ENCODE data around the gene TMEM79.

TMEM79 gene, protein sequence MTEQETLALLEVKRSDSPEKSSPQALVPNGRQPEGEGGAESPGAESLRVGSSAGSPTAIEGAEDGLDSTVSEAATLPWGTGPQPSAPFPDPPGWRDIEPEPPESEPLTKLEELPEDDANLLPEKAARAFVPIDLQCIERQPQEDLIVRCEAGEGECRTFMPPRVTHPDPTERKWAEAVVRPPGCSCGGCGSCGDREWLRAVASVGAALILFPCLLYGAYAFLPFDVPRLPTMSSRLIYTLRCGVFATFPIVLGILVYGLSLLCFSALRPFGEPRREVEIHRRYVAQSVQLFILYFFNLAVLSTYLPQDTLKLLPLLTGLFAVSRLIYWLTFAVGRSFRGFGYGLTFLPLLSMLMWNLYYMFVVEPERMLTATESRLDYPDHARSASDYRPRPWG

DNA sequence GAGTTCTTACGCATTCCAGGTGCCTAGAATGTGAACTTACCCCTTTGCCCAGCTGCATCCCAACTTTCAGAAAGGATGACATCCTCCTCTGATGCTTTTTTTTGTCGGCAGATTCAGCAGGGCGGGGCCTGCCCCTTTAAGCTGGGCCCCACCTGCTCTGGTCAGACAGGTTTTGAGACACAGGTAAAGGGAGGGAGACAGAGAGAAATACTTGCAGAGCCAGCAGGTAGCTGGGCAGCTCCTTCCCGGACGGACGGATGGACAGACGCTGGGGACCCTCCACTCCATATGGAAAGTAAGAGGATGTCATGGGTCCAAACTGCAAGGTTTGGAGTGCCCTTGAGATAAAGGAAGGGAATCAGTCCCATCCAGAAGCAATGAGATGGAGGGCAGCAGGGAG is at the start of gene TMEM79:
TMEM79 (plus strand) TSS at position 214 of the 400 bp plus-strand sequence. CDS start 902 bp downstream, outside the sequence.
- DNase-seq (ENCODE audit: low read depth, low spot score): no peak

DNA sequence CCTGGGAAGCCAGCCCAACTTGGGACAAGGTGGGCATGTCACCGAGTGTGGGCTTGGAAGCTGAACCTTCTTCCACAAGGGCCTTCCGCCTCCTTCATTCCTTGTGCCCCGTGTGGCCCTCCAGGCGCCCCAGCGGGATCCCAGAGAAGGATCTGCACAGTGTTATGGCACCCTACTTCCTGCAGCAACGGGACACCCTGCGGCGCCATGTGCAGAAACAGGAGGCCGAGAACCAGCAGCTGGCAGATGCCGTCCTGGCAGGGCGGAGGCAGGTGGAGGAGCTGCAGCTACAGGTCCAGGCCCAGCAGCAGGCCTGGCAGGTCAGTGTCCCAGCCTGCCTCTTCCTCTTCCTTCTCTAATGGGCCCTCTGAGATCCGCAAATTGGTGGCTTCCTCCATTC is 48.0 kb upstream of the TMEM79 start:
- Histone ChIP-seq H3K27ac (ENCODE audit: low read length) (no peak overlapping the region), H3K4me1 (ENCODE audit: control insufficient read depth, insufficient read depth, low read length) (no peaks in the 10 kb centered on the region), H3K27me3 (ENCODE audit: control insufficient read depth, insufficient read depth, low read length) (no peaks in the 10 kb centered on the region), H3K4me3 (ENCODE audit: low read length) (no peak overlapping the region), H3K36me3 (ENCODE audit: control insufficient read depth, insufficient read depth, low read length) (peaks cover 21% of the 10 kb centered on the region), H3K9me3 (ENCODE audit: control insufficient read depth, insufficient read depth, low read length) (no peaks in the 10 kb centered on the region)
- WGBS (ENCODE audit: insufficient coverage, insufficient read length): no CpG with 5 or more reads among the region's 12 CpGs
- DNase-seq (ENCODE audit: low read depth, low spot score): no peak

More for the DNA sequence above, at the start of gene TMEM79:
- Histone ChIP-seq H3K9me3 (ENCODE audit: control insufficient read depth, insufficient read depth, low read length) (no peaks in the 10 kb centered on the region), H3K27ac (ENCODE audit: low read length) (no peak within 1 kb of the TSS), H3K4me1 (ENCODE audit: control insufficient read depth, insufficient read depth, low read length) (no peaks in the 10 kb centered on the region), H3K36me3 (ENCODE audit: control insufficient read depth, insufficient read depth, low read length) (0 out of 2 replicates have a peak, but pooled peaks cover 2% of the 10 kb centered on the region), H3K4me3 (ENCODE audit: low read length) (peak within 1 kb of the TSS; percentile 44; the same call in 1 of the 2 replicates), H3K27me3 (ENCODE audit: control insufficient read depth, insufficient read depth, low read length) (no peaks in the 10 kb centered on the region)
- WGBS (ENCODE audit: insufficient coverage, insufficient read length): no CpG with 5 or more reads among the region's 7 CpGs

DNA sequence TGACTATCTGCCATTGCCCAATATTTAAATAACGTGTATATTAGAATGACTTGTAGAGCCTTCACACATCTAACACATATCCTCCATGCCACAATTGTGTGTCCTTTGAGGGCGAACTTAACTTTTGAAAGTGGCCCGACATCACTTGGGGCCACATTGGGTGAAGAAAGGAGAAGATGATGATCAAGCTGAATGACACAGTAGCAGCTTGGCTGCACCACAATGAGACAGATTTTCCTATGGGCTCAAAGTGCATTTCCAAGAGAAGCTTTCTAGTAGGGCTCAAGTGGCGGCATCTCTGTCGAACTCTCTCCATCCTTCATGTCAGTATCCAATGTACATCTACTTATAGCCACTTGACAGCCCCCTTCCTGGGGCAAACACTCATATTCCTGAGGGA is 45.9 kb upstream of the TMEM79 start:
- H3K4me3 ChIP-seq (ENCODE audit: low read length): no peak overlapping the region
- H3K9me3 ChIP-seq (ENCODE audit: control insufficient read depth, insufficient read depth, low read length): no peaks in the 10 kb centered on the region
- no peak for DNase-seq (ENCODE audit: low read depth, low spot score)
- H3K27ac ChIP-seq (ENCODE audit: low read length): no peak overlapping the region
- peaks cover 24% of the 10 kb centered on the region for H3K36me3 ChIP-seq (ENCODE audit: control insufficient read depth, insufficient read depth, low read length)
- H3K4me1 ChIP-seq (ENCODE audit: control insufficient read depth, insufficient read depth, low read length): no peaks in the 10 kb centered on the region
- WGBS (ENCODE audit: insufficient coverage, insufficient read length): no CpG with 5 or more reads among the region's 5 CpGs
- no peaks in the 10 kb centered on the region for H3K27me3 ChIP-seq (ENCODE audit: control insufficient read depth, insufficient read depth, low read length)

DNA sequence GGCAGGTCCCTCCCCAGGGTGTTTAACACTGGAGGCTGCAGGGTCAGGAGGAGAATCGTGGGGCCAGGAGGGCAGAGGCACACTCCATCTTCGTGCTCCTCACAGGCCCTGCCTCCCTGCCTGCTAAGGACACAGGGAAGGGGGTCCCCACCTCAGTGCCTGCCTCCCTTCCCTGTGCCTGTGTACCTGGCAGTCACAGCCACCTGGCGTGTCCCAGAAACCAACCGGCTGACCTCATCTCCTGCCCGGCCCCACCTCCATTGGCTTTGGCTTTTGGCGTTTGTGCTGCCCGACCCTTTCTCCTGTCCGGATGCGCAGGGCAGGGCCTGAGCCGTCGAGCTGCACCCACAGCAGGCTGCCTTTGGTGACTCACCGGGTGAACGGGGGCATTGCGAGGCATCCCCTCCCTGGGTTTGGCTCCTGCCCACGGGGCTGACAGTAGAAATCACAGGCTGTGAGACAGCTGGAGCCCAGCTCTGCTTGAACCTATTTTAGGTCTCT is 42.8 kb upstream of the TMEM79 start:
- Histone ChIP-seq H3K9me3 (ENCODE audit: control insufficient read depth, insufficient read depth, low read length) (no peaks in the 10 kb centered on the region), H3K27ac (ENCODE audit: low read length) (no peak overlapping the region), H3K36me3 (ENCODE audit: control insufficient read depth, insufficient read depth, low read length) (peaks cover 21% of the 10 kb centered on the region), H3K4me3 (ENCODE audit: low read length) (no peak overlapping the region), H3K4me1 (ENCODE audit: control insufficient read depth, insufficient read depth, low read length) (peaks cover 8% of the 10 kb centered on the region; the same call in 1 of the 2 replicates), H3K27me3 (ENCODE audit: control insufficient read depth, insufficient read depth, low read length) (no peaks in the 10 kb centered on the region)
- DNase-seq (ENCODE audit: low read depth, low spot score): no peak
- no CpG with 5 or more reads among the region's 15 CpGs for WGBS (ENCODE audit: insufficient coverage, insufficient read length)

DNA sequence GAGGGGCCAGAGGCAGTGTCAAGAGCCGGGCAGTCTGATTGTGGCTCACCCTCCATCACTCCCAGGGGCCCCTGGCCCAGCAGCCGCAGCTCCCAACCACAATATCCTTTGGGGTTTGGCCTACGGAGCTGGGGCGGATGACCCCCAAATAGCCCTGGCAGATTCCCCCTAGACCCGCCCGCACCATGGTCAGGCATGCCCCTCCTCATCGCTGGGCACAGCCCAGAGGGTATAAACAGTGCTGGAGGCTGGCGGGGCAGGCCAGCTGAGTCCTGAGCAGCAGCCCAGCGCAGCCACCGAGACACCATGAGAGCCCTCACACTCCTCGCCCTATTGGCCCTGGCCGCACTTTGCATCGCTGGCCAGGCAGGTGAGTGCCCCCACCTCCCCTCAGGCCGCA is 42.2 kb upstream of the TMEM79 start, which contains the start of gene BGLAP:
BGLAP (plus strand) TSS at position 259 of the 400 bp plus-strand sequence; CDS start at position 307, 48 bp downstream.
- no CpG with 5 or more reads among the region's 14 CpGs for WGBS (ENCODE audit: insufficient coverage, insufficient read length)
- no peak within 1 kb of the TSS for H3K27ac ChIP-seq (ENCODE audit: low read length)

DNA sequence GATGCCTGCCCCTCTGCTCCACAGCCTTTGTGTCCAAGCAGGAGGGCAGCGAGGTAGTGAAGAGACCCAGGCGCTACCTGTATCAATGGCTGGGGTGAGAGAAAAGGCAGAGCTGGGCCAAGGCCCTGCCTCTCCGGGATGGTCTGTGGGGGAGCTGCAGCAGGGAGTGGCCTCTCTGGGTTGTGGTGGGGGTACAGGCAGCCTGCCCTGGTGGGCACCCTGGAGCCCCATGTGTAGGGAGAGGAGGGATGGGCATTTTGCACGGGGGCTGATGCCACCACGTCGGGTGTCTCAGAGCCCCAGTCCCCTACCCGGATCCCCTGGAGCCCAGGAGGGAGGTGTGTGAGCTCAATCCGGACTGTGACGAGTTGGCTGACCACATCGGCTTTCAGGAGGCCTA is 41.4 kb upstream of the TMEM79 start:
- Histone ChIP-seq H3K27ac (ENCODE audit: low read length) (no peak overlapping the region), H3K36me3 (ENCODE audit: control insufficient read depth, insufficient read depth, low read length) (peaks cover 15% of the 10 kb centered on the region; the same call in 1 of the 2 replicates), H3K4me1 (ENCODE audit: control insufficient read depth, insufficient read depth, low read length) (peaks cover 12% of the 10 kb centered on the region; the same call in 1 of the 2 replicates), H3K4me3 (ENCODE audit: low read length) (no peak overlapping the region), H3K27me3 (ENCODE audit: control insufficient read depth, insufficient read depth, low read length) (no peaks in the 10 kb centered on the region), H3K9me3 (ENCODE audit: control insufficient read depth, insufficient read depth, low read length) (no peaks in the 10 kb centered on the region)
- no peak for DNase-seq (ENCODE audit: low read depth, low spot score)
- no CpG with 5 or more reads among the region's 10 CpGs for WGBS (ENCODE audit: insufficient coverage, insufficient read length)

More for the DNA sequence above, 42.2 kb upstream of the TMEM79 start, which contains the start of gene BGLAP:
- Histone ChIP-seq H3K4me1 (ENCODE audit: control insufficient read depth, insufficient read depth, low read length) (peaks cover 10% of the 10 kb centered on the region; the same call in 1 of the 2 replicates), H3K27me3 (ENCODE audit: control insufficient read depth, insufficient read depth, low read length) (no peaks in the 10 kb centered on the region), H3K36me3 (ENCODE audit: control insufficient read depth, insufficient read depth, low read length) (peaks cover 17% of the 10 kb centered on the region; the same call in 1 of the 2 replicates), H3K4me3 (ENCODE audit: low read length) (no peak within 1 kb of the TSS), H3K9me3 (ENCODE audit: control insufficient read depth, insufficient read depth, low read length) (no peaks in the 10 kb centered on the region)
- no peak for DNase-seq (ENCODE audit: low read depth, low spot score)

DNA sequence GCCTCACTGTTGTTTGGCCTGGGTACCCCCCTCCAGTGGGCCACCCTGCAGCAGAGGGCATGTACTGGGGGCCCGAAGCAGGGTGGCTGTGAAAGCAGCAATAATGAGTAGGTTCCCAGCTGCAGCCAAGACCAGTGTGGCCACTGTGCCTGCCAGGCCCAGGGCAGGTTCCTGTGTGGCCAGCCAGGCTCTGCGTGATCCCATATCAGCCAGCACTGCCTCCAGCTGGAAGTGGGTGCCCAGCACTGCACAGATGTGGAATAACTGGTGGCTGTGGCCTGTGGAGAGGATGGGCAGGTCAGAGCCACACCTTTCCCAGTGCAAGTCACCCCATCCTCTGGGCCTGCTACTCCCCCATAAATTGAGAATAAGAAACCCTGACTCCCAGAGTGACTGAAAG is 40.0 kb upstream of the TMEM79 start:
- WGBS (ENCODE audit: insufficient coverage, insufficient read length): no CpG with 5 or more reads among the region's 2 CpGs
- Histone ChIP-seq H3K27me3 (ENCODE audit: control insufficient read depth, insufficient read depth, low read length) (no peaks in the 10 kb centered on the region), H3K27ac (ENCODE audit: low read length) (no peak overlapping the region), H3K4me3 (ENCODE audit: low read length) (no peak overlapping the region), H3K9me3 (ENCODE audit: control insufficient read depth, insufficient read depth, low read length) (no peaks in the 10 kb centered on the region), H3K36me3 (ENCODE audit: control insufficient read depth, insufficient read depth, low read length) (peaks cover 7% of the 10 kb centered on the region; the same call in 1 of the 2 replicates), H3K4me1 (ENCODE audit: control insufficient read depth, insufficient read depth, low read length) (peaks cover 14% of the 10 kb centered on the region; the same call in 1 of the 2 replicates)
- no peak for DNase-seq (ENCODE audit: low read depth, low spot score)

DNA sequence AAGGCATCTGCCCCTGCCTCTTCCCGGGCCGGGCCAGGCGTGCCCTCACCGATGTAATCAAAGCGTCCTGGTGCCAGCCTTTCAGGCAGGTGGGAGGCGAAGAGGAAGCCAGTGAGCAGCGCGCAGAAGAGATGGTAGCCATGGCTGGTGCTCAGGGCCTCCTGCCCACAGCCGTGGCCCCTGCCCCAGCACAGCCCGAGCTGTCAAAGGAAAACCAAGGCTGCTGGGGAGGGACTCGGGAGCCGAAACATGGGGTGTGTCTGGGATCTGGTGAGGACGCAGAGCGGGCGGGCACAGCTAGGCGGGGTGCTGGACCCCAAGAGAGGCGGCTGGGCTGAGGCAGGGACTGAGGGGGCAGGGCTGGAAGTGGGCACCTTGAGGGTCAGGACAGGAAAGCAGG is 39.4 kb upstream of the TMEM79 start:
- Histone ChIP-seq H3K4me1 (ENCODE audit: control insufficient read depth, insufficient read depth, low read length) (peaks cover 14% of the 10 kb centered on the region; the same call in 1 of the 2 replicates), H3K4me3 (ENCODE audit: low read length) (no peak overlapping the region)

DNA sequence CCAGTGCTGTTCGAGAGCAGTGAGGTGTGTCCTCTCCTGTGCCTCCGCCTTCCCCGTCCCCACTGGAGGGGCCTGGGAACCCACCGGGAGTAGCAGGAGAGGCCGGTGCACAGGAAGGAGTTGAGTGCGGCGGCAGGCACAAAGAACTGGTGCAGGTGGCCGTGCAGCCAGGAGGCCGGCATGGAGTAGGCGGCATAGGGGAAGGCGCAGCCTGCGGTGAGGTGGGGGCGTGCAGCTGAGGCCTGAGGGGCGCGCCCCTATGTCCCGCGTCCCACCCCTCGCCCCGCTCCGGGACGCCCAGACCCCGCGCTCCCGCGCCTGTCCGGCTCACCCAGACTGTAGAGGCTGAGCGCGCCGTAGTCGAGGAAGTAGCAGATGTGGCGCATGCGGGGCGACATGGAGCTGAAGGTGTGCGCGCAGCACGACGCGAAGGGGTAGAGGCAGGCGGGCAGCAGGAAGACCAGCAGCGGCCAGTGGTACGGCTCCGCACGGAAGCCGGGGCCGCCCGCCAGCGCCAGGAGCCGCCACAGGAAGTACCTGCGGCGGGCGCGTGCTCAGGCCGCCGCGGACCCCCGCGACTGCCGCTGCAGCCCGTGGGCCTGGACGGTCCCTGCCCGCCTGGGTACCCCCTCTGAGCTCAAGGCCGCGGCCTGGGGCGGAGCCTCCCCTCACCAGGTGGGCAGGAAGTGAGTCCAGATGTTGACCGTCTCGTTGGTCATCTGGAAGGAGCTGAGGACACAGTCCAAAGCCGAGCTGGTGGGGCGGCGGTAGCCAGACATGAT is 38.5 kb upstream of the TMEM79 start:
- Histone ChIP-seq H3K27me3 (ENCODE audit: control insufficient read depth, insufficient read depth, low read length) (no peaks in the 10 kb centered on the region), H3K27ac (ENCODE audit: low read length) (no peak overlapping the region), H3K4me3 (ENCODE audit: low read length) (peak overlapping the region; percentile 27; the same call in 1 of the 2 replicates), H3K4me1 (ENCODE audit: control insufficient read depth, insufficient read depth, low read length) (peaks cover 14% of the 10 kb centered on the region; the same call in 1 of the 2 replicates), H3K9me3 (ENCODE audit: control insufficient read depth, insufficient read depth, low read length) (no peaks in the 10 kb centered on the region), H3K36me3 (ENCODE audit: control insufficient read depth, insufficient read depth, low read length) (peaks cover 14% of the 10 kb centered on the region)
- WGBS (ENCODE audit: insufficient coverage, insufficient read length): no CpG with 5 or more reads among the region's 69 CpGs
- no peak for DNase-seq (ENCODE audit: low read depth, low spot score)

More for the DNA sequence above, 39.4 kb upstream of the TMEM79 start:
- no CpG with 5 or more reads among the region's 17 CpGs for WGBS (ENCODE audit: insufficient coverage, insufficient read length)
- Histone ChIP-seq H3K27ac (ENCODE audit: low read length) (no peak overlapping the region), H3K27me3 (ENCODE audit: control insufficient read depth, insufficient read depth, low read length) (no peaks in the 10 kb centered on the region), H3K36me3 (ENCODE audit: control insufficient read depth, insufficient read depth, low read length) (0 out of 2 replicates have a peak, but pooled peaks cover 5% of the 10 kb centered on the region), H3K9me3 (ENCODE audit: control insufficient read depth, insufficient read depth, low read length) (no peaks in the 10 kb centered on the region)
- DNase-seq (ENCODE audit: low read depth, low spot score): no peak

DNA sequence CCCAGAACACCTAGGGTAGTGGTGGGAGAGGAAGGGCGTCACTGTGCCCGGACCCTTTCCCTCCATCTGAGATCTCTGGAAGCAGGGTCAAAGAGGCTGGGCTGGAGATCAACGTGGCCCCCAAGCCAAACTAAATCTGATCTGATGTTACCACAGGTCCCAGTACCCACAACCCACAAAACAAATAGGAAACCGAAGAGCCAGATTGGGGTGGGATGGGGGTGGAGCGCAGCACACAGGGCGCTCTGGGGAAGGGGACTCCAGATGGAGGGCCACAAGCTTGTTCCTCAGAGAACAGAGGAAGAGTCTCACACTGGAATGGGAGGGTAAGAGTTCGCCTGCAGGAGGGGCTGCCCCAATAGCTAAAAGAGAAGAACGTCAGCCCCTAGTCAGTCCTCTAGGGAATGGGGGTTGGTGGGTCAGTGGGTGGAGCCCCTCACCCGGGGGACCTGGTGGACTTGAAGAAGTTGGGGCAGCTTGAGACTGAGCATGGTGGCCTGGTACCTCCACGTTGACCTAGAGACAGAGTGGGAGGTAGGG is 37.8 kb upstream of the TMEM79 start:
- WGBS (ENCODE audit: insufficient coverage, insufficient read length): no CpG with 5 or more reads among the region's 10 CpGs
- Histone ChIP-seq H3K4me1 (ENCODE audit: control insufficient read depth, insufficient read depth, low read length) (peaks cover 14% of the 10 kb centered on the region; the same call in 1 of the 2 replicates), H3K27me3 (ENCODE audit: control insufficient read depth, insufficient read depth, low read length) (no peaks in the 10 kb centered on the region), H3K9me3 (ENCODE audit: control insufficient read depth, insufficient read depth, low read length) (no peaks in the 10 kb centered on the region), H3K27ac (ENCODE audit: low read length) (no peak overlapping the region), H3K36me3 (ENCODE audit: control insufficient read depth, insufficient read depth, low read length) (peaks cover 21% of the 10 kb centered on the region), H3K4me3 (ENCODE audit: low read length) (no peak overlapping the region; the same call in 1 of the 2 replicates)
- DNase-seq (ENCODE audit: low read depth, low spot score): no peak
